Lung microvascular endothelial cell (primary cell): ENCODE results near the gene PSMB10. TPM values are rescaled to one million over a fixed set of nuclear protein-coding genes. Genes with fewer than 3 reads are reported as not detected.
"Not testable (repeated sequence)": the region's sequence is repeated elsewhere in the genome, so short reads cannot be mapped to it uniquely, and the experiment has no call there.

Experiments used
- DNase-seq, 2 donors: peaks; one replicate each; pipeline versions ENCODE4 v3.0.0 to v3.0.0-alpha.2; 2010; ENCODE audit warnings: low read depth in 2 of 2
- total RNA-seq: library from RNA; depleted of rRNA; stranded (reverse); fragments of >200 nt; gene quantifications from 2 replicates; pipeline ENCODE4 v1.2.1, GENCODE V29; 2014

PSMB10 gene
- total RNA-seq, 1 donor from 2014 or later, result 59.1 TPM

GRCh38 chr16:67942510-67943255, 6.0 kb upstream of the PSMB10 start:
- no peak for DNase-seq

DNA sequence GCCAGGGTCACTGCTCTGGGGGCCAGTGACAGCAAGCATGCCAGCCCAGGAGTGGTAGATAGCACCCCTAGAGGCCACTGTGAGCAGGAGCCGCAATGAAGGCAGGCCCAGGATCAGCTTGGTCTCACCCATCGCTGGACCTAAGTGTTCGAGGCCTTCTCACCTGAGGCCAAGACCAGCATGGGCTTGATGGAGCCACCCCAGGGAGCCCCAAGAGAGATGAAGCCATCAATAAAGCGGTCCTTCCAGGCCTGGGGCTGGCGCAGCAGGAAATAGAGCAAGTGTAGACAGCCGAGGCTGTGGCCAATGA, 5.5 kb upstream of the PSMB10 start:
- DNase-seq, result peak in 1 of 2 donors; percentile 56

GRCh38 chr16:67941469-67942199, 5.0 kb upstream of the PSMB10 start:
- no peak for DNase-seq

DNA sequence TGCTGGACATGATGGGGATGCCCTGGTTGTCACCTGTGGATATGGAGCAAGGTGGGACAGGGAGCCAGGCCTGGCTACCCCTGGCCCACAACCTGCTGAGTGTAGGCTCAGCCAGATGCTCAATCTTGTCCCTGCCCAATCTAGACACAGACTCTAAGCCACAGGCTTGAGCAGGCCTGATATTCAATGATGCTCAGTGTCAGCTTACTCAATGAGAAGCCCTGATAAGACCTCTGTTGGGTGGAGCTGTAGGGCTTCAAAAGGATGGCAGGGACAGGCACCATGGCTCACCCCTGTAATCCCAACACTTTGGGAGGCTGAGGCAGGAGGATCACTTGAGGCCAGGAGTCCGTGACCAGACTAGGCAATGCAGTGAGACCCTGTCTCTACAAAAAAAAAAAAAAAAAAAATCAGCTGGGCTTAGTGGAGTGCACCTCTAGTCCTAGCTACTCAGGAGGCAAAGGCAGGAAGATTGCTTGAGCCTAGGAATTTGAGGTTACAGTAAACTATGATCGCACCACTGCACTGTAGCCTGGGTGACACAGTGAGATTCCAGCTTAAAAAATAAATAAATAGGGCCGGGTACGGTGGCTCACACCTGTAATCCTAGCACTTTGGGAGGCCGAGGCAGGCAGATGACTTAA, 3.9 kb upstream of the PSMB10 start:
- DNase-seq, result no peak

DNA sequence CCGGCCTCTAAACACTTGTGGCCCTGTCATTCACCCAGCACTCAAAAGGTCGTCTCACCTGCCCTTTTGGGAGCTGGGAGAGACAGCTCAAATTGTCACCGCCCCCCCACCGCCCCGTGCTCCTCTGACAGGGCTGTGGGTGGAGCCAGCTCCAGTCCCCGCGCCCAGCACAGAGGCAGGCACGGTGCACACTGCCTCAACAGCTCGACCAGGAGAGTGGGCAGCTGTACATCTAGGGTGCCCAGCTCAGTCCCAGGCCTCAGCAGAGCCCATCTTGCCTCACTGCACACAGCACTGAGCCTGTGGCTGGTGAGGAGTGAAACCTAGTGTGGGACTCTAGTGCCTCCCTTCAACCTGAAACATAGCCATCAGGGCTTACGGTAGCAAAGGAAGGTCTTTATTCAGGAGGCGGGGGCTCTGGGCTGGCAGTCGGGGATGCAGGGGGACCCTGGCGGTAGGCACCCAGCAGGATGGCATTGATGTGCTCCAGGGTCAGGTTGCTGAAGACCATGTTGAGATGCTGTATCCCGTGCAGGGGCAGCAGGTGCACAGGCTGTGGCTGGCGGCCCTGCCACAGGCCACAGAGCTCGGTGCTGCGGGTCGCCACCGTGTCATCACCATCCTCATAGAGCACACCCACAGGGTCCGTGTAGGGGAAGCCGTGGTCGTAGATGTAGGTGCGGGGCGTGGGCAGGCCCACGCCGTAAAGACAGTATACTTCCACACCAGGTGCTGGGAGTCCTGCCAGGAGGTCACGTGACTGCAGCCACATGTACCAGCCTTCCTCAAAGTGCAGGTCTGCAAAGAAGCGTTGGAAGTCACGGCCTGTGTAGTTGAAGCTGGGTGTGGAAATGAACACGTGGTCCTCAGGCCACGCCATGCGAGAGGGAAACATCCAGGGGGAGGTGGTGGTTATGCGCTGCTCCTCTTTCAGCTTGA, 3.1 kb upstream of the PSMB10 start:
- DNase-seq, result no peak

DNA sequence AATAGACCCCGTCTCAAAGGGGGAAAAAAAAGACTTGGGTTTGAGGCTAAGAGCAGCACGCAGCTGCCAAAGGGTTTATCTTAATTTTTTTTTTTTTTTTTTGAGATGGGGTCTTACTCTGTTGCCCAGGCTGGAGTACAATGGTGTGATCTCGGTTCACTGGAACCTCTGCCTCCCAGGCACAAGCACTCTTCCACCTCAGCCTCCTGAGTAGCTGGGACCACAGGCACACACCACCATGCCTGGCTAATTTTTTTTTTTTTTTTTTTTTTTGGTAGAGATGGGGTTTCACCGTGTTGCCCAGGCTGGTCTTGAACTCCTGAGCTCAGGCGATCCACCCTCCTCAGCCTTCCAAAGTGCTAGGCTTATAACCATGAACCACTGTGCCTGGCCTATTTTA, 1.1 kb upstream of the PSMB10 start:
- DNase-seq, result not testable (repeated sequence)

- DNase-seq, result no peak
Measured at GRCh38 chr16:67936880-67937605, 393 bp upstream of the PSMB10 start.

DNA sequence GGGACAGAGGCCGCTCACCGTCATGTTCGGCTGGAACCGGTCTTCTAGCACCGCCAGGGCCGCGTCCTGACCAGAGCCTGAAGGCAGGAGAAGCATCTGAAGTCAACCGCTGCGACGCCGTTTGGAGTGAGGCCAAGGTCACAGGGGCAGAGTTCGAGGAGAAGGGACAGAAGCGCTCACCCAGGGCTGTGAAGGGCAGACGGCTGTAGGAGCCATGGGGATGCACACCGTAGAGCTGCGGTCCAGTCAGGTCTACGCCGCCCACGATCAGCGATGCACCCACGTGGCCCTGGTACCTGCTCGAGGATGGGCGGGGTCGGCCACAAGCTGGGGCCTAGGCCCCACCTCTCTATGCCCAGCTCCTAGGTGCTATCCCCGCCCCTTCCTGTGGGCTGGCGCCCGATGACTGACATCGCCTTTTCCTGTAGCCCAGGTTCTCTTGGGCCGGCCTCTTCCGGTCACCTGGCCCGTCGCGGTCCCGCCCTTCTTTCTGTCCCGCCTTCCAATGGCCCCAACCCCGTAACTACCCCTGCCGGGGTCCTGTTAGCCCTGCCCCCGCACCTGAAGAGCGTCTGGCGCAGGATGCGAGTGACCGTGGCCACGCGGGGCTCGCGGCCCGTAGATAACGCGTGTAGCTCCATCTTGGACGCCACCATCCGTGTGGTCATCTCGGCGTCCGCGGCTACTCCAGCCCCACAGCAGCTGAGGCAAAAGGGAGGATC, 1.1 kb downstream of the PSMB10 start:
- peak; percentile 88 to 92 for DNase-seq

GRCh38 chr16:67935101-67935401, 1.6 kb downstream of the PSMB10 start:
- DNase-seq, result no peak

DNA sequence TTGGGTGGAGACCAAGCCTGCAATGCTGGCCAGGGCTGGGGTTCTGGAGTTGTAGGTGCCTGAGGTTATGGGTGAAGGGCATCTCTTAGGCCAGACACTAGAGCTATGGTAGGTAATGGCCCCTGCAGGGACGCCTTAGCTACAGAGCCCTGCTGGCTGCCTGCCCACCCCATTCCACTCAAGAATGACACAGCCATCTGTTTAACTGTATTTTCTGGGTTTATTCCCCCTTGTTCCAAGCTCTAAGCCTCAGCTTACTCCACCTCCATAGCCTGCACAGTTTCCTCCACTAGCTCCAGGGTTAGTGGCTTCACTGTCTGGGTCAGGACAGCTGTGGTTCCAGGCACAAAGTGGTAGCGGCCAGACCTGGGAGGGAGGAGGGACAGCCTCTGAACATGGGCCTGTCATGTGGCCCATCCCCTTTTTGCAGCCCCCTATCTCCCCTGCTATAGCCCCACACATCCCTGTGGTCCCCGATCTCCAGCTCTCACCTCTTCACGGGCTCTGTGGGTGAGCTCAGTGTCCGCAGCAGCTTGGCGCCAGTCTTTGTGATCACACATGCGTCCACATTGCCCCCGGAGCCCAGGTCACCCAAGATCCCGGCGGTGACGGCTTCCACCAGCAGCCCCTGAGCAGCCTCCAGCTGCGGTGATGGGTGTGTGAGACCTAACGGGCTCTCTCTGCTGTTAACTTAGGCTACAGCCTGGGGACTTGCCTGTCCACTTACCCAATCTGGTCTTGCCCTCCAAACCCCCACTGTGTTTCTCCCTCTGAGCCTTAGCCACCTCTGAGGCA, 2.1 kb downstream of the PSMB10 start:
- no peak for DNase-seq

GRCh38 chr16:67933805-67934204, 2.8 kb downstream of the PSMB10 start:
- DNase-seq, result no peak

GRCh38 chr16:67932462-67932840, 4.2 kb downstream of the PSMB10 start:
- DNase-seq, result no peak

DNA sequence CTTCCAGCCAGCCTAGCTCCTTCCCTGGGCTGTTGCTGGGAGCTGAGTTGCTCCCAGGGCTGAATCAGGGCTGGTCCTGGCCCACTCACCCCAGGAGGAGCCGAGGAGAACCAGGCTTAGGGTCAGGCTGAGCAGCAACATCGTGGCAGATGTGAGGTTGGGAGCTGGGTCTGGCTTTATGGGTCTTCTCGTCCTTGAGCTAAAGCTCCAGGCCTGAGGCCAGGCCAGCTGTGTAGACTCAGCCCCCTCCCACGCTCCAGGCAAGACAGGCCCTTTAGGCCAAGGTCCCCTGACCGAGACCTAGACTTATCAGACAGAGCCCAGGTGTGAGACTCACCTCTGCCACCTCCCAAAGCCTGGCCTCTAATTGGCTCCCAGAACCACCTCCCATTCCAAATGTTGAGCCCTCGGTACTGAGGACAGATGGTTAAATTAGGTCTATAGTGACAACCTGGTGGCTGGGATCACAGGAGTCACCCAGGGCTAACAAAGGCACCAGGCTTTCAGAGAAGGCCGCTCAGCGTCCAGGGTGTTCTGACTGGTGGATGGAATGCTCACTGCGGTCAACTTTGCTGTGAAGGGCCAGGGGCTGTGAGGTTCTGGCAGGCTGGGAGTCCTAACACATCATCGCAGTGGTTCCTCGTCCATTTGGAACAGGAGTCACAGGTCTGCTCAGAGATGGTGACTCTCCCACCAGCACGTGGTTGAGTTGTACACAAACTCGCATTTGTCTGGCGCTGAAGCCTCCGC, 4.8 kb downstream of the PSMB10 start, which contains the start of gene CTRL:
CTRL (minus strand) TSS at position 151 of the 750 bp plus-strand sequence; CDS start at position 141, 10 bp downstream.
- no peak for DNase-seq

GRCh38 chr16:67930678-67931211, 5.9 kb downstream of the PSMB10 start:
- no peak for DNase-seq

DNA sequence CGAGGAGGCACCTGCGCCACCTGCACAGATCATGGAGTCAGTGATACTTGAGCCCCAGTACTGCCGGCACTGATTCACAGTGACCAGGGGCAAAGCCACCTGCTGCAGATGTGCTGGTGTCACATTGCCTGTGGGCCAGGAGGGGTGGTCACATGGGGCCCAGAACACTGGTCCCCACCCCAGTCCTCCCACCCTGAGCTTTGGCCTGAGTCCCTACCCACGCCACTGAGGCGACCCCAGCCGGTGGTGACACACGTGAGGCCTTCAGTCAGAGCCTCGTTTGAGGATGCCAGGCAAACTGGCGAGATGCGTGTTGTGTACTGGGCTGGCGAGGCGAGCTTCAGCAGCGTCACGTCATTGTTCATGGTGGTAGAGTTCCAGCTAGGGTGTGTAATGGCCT, 6.5 kb downstream of the PSMB10 start:
- DNase-seq, result no peak

DNA sequence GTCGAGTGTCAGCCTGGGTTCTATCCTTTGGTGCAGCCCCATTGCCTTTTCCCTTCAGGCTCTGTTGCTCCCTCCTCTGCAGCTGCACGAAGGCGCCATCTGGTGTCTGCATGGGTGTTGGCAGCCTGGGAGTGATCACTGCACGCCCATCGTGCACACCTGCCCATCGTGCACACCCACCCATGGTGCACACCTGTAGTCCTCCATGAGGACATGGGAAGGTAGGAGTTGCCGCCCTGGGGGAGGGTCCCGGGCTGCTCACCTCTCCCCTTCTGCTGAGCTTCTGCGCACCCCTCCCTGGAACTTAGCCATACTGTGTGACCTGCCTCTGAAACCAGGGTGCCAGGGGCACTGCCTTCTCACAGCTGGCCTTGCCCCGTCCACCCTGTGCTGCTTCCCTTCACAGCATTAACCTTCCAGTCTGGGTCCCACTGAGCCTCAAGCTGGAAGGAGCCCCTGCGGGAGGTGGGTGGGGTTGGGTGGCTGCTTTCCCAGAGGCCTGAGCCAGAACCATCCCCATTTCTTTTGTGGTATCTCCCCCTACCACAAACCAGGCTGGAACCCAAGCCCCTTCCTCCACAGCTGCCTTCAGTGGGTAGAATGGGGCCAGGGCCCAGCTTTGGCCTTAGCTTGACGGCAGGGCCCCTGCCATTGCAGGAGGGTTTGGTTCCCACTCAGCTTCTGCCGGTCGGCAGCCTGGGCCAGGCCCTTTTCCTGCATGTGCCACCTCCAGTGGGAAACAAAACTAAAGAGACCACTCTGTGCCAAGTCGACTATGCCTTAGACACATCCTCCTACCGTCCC, 7.9 kb downstream of the PSMB10 start:
- peak; percentile 65 to 81 for DNase-seq

- DNase-seq, result no peak
Measured at GRCh38 chr16:67928147-67928546, 8.5 kb downstream of the PSMB10 start.
